WERI-Rb-1 (cell line): ENCODE results near the gene PCNX1.

ENCODE experiments used
- DNase-seq: peaks from one replicate; pipeline ENCODE4 v3.0.0-alpha.2; 2020
- H3K27ac ChIP-seq: fragments of 250-450 bp; sonication (Bioruptor Pico); 2 replicates; pipeline ENCODE4 v1.5.1; 2020; ENCODE audit warnings: mild to moderate bottlenecking, moderate library complexity
- H3K27me3 ChIP-seq: fragments of 250-450 bp; sonication (Bioruptor Pico); 2 replicates; pipeline ENCODE4 v1.5.1; 2021; ENCODE audit warnings: mild to moderate bottlenecking, low read depth, moderate library complexity; ENCODE audit not compliant: insufficient read depth, severe bottlenecking
- H3K36me3 ChIP-seq: fragments of 250-450 bp; sonication (Bioruptor Pico); 2 replicates; pipeline ENCODE4 v1.5.1; 2020; ENCODE audit warnings: mild to moderate bottlenecking, moderate library complexity
- H3K4me3 ChIP-seq: 2 replicates; pipeline ENCODE4 v1.5.1; 2011; ENCODE audit warnings: low read depth, mild to moderate bottlenecking, control low read depth, low read length
- H3K9me3 ChIP-seq: fragments of 250-450 bp; sonication (Bioruptor Pico); 2 replicates; pipeline ENCODE4 v1.5.1; 2021; ENCODE audit warnings: mild to moderate bottlenecking, moderate library complexity; ENCODE audit not compliant: severe bottlenecking
- TF ChIP-seq, protein P1 (sequence below): IDR thresholded peaks from 2 replicates; pipeline ENCODE4 v1.5.1; 2011; ENCODE audit warnings: low read depth, mild to moderate bottlenecking, control low read depth, inconsistent platforms, low read length

PCNX1 gene

GRCh38 chr14:70887737-70888499, 19.3 kb upstream of the PCNX1 start:
- Histone ChIP-seq H3K27me3 (no peaks in the 10 kb centered on the region), H3K27ac (no peak overlapping the region)
- TF ChIP-seq, protein P1, sequence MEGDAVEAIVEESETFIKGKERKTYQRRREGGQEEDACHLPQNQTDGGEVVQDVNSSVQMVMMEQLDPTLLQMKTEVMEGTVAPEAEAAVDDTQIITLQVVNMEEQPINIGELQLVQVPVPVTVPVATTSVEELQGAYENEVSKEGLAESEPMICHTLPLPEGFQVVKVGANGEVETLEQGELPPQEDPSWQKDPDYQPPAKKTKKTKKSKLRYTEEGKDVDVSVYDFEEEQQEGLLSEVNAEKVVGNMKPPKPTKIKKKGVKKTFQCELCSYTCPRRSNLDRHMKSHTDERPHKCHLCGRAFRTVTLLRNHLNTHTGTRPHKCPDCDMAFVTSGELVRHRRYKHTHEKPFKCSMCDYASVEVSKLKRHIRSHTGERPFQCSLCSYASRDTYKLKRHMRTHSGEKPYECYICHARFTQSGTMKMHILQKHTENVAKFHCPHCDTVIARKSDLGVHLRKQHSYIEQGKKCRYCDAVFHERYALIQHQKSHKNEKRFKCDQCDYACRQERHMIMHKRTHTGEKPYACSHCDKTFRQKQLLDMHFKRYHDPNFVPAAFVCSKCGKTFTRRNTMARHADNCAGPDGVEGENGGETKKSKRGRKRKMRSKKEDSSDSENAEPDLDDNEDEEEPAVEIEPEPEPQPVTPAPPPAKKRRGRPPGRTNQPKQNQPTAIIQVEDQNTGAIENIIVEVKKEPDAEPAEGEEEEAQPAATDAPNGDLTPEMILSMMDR, result no peak

GRCh38 chr14:70888681-70889175, 18.5 kb upstream of the PCNX1 start:
- Histone ChIP-seq H3K27ac (no peak overlapping the region), H3K36me3 (no peaks in the 10 kb centered on the region), H3K4me3 (no peak overlapping the region), H3K27me3 (no peaks in the 10 kb centered on the region), H3K9me3 (no peaks in the 10 kb centered on the region)
- TF ChIP-seq, protein P1, result no peak
- DNase-seq, result no peak

More at GRCh38 chr14:70887737-70888499, 19.3 kb upstream of the PCNX1 start:
- no peak overlapping the region for H3K4me3 ChIP-seq
- H3K9me3 ChIP-seq, result no peaks in the 10 kb centered on the region
- no peak for DNase-seq
- H3K36me3 ChIP-seq, result no peaks in the 10 kb centered on the region

DNA sequence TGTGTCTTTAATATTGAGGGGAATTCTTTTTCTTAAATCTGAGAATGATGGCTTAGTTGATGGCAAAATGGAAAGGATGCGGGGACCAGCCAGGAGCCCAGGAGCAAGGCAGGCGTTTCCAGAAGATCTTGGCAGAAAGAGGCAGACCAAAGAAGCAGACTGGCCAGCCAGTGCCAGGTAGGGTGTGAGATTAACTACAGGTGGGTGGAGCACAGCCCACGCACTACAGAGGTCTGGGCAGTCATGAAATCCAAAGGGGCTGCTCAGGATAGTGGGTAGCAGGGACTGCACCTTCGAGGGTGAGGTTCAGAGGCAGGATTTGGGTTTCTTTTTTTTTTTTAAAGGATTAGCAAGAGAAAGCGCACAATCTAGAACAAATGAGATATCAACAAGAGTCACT, 17.7 kb upstream of the PCNX1 start:
- H3K27ac ChIP-seq, result no peak overlapping the region
- no peaks in the 10 kb centered on the region for H3K36me3 ChIP-seq
- no peak overlapping the region for H3K4me3 ChIP-seq
- no peaks in the 10 kb centered on the region for H3K9me3 ChIP-seq
- no peak for DNase-seq
- TF ChIP-seq, protein P1, result no peak
- H3K27me3 ChIP-seq, result no peaks in the 10 kb centered on the region

GRCh38 chr14:70890826-70891659, 16.2 kb upstream of the PCNX1 start:
- no peaks in the 10 kb centered on the region for H3K9me3 ChIP-seq
- H3K36me3 ChIP-seq, result no peaks in the 10 kb centered on the region
- no peaks in the 10 kb centered on the region for H3K27me3 ChIP-seq
- DNase-seq, result no peak
- no peak overlapping the region for H3K27ac ChIP-seq
- no peak overlapping the region for H3K4me3 ChIP-seq
- TF ChIP-seq, protein P1, result no peak

GRCh38 chr14:70891737-70892136, 15.5 kb upstream of the PCNX1 start:
- H3K36me3 ChIP-seq, result no peaks in the 10 kb centered on the region
- no peak overlapping the region for H3K27ac ChIP-seq
- no peaks in the 10 kb centered on the region for H3K9me3 ChIP-seq
- H3K27me3 ChIP-seq, result no peaks in the 10 kb centered on the region
- TF ChIP-seq, protein P1, result no peak
- no peak overlapping the region for H3K4me3 ChIP-seq
- no peak for DNase-seq
